DMS79 (cell line): ENCODE measurements around the gene ZNF749.
"Not testable (repeated sequence)": the region's sequence is repeated elsewhere in the genome, so short reads cannot be mapped to it uniquely, and the experiment has no call there.

ENCODE experiments used
- DNase-seq: peaks from one replicate; lab custom pipeline; 2025; lab: John Stamatoyannopoulos, UW

The ZNF749 gene

DNA sequence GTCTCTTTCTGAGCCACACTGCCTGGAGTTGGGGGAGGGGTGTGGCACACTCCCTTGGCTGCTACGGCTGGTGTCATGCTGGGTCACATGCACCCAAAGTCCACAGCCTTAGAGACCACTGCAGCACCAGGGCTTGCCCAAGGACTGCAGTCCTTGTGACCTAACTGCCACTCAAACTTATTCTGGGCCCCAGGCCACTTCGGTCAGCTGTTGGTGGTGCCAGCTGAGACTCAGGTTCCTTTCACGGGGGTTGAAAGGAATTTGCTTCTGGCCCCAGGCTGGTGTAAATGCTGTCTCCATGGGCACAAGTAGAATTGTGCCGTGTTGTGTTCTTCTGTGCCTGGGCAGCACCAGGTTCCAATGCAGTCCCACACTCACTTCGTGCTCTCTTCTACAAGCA is 31.4 kb downstream of the ZNF749 start:
- DNase-seq: no peak

DNA sequence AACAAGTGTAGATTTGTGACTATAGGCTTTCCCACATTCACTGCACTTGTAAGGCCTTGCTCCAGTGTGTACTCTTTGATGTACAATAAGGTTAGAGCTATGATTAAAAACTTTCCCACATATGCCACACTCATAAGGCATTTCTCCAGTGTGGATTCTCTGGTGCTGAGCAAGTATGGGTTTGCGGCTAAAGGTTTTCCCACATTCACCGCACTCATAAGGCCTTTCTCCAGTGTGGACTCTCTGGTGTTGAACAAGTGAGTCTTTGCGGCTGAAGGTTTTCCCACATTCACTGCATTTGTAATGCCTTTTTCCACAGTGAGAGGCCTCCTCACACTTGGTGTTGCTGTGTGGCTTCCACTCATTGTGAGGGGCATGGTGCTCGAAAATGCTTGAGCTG is 38.5 kb downstream of the ZNF749 start:
- no peak for DNase-seq

DNA sequence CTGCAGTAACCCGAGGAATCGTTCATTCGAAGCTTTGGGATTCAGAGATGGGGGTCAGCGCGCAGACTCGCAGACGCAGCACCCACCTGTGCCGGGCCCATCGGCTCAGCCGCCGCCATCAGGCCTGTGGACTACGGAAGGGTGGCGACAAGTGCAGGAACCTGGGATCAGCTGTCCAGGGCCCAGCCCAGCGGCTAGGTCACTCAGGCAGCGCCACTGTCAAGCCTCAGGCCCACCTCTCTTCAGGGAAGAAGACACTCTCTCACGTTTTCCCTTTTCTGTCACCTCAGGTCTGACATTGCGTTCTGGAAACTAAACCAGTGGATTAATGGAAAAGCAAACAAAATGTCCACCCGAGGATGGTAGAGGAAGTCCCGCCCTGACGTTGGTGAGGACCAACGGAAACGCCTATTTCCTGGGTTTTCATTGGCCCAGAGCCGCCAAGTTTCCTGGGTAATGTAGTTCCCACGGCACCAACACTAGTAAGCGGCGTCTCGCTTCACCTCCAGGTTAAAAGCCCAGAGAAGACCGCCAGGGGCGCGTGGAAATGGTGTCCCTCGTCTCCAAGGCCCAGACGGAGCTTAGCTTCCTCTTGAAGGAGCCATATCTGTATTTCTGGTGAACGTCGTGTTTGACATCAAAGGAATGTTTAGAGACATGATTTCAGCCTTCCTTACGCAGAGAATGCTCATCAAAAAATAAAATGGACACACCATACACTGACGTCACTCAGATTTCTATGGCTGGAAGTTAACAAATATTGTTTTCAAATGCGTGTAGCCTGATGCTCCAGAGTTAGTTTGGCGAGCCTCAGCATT is 42.3 kb downstream of the ZNF749 start, which contains the start of gene ZNF772:
TSS of gene ZNF772 (minus strand) at position 376 of the 818 bp plus-strand sequence. CDS start at position 119, 257 bp downstream.
- peak; percentile 80 for DNase-seq

GRCh38 chr19:57487477-57488298 is 52.6 kb downstream of the ZNF749 start, which contains the start of gene ZNF419:
ZNF419 (plus strand) TSS chr19:57487750; CDS start chr19:57487951, 201 bp downstream.
- peak; percentile 90 for DNase-seq

GRCh38 chr19:57488299-57488644 is 53.1 kb downstream of the ZNF749 start:
- not testable (repeated sequence) for DNase-seq
